Neural progenitor cell (in vitro differentiated cells): ENCODE results near the gene C6orf58.

ENCODE experiments used
- CTCF ChIP-seq: fragments of 200-600 bp; sonication (generic); IDR thresholded peaks from 2 replicates; pipeline ENCODE4 v1.5.1; 2017; ENCODE audit warnings: antibody characterized with exemption, mild to moderate bottlenecking
- EZH2phosphoT487 ChIP-seq: fragments of 200-600 bp; sonication (generic); IDR thresholded peaks from 2 replicates; pipeline ENCODE4 v1.6.1; 2017; ENCODE audit warnings: antibody characterized with exemption

- TF ChIP-seq EZH2phosphoT487 (no peak), CTCF (no peak)
These were observed 10.9 kb upstream of the C6orf58 start for GRCh38 chr6:127566119-127566518.
